Liver (tissue), 9 donors: ENCODE results near the gene NMB. TPM values are rescaled to one million over a fixed set of nuclear protein-coding genes. Genes with fewer than 3 reads are reported as not detected.
A peak's percentile ranks its signal among the peaks of the same experiment; 100 is the strongest.

Source experiments
- DNase-seq: peaks from one replicate; pipeline ENCODE4 v3.0.0-alpha.2; 2017; ENCODE audit warnings: low spot score
- H3K27ac ChIP-seq, 2 donors: one replicate each; pipeline ENCODE4 v1.7.0; 2013; ENCODE audit warnings: inconsistent platforms in 2 of 2, low read length in 2 of 2, control low read depth in 1 of 2, low read depth in 1 of 2, mild to moderate bottlenecking in 1 of 2
- H3K27me3 ChIP-seq, 4 donors: one replicate each; pipeline versions ENCODE4 v1.6.1 to v1.7.0; 2013; ENCODE audit warnings: low read length in 3 of 4, inconsistent platforms in 1 of 4, mild to moderate bottlenecking in 1 of 4, moderate library complexity in 1 of 4; ENCODE audit not compliant: control insufficient read depth in 4 of 4, insufficient read depth in 4 of 4
- H3K36me3 ChIP-seq, 4 donors: one replicate each; pipeline versions ENCODE4 v1.6.1 to v1.7.0; 2013; ENCODE audit warnings: low read length in 3 of 4, mild to moderate bottlenecking in 3 of 4, low read depth in 1 of 4, moderate library complexity in 1 of 4; ENCODE audit not compliant: control insufficient read depth in 4 of 4, insufficient read depth in 3 of 4
- H3K4me1 ChIP-seq, 4 donors: one replicate each; pipeline versions ENCODE4 v1.6.1 to v1.7.0; 2013; ENCODE audit warnings: low read length in 3 of 4, mild to moderate bottlenecking in 3 of 4, moderate library complexity in 1 of 4; ENCODE audit not compliant: control insufficient read depth in 4 of 4, insufficient read depth in 4 of 4
- H3K4me3 ChIP-seq, 3 donors: one replicate each; pipeline versions ENCODE4 v1.6.1 to v1.7.0; 2013; ENCODE audit warnings: low read length in 3 of 3, control low read depth in 1 of 3, low read depth in 1 of 3, mild to moderate bottlenecking in 1 of 3
- H3K9ac ChIP-seq, 2 donors: one replicate each; pipeline ENCODE4 v1.7.0; 2013; ENCODE audit warnings: low read length in 2 of 2, mild to moderate bottlenecking in 2 of 2, moderate library complexity in 2 of 2, control low read depth in 1 of 2, low read depth in 1 of 2
- H3K9me3 ChIP-seq, 4 donors: one replicate each; pipeline versions ENCODE4 v1.6.1 to v1.7.0; 2013; ENCODE audit warnings: low read length in 3 of 4; ENCODE audit not compliant: control insufficient read depth in 4 of 4
- EGR1 ChIP-seq, 2 donors: IDR thresholded peaks; 2 replicates each; pipeline ENCODE4 v1.6.1; 2016 to 2018; ENCODE audit warnings: antibody characterized with exemption in 2 of 2, low read depth in 2 of 2
- FOXA1 ChIP-seq: IDR thresholded peaks from 2 replicates; pipeline ENCODE4 v1.6.1; 2016; ENCODE audit warnings: antibody characterized with exemption
- FOXA2 ChIP-seq: IDR thresholded peaks from 2 replicates; pipeline ENCODE4 v1.6.1; 2016; ENCODE audit warnings: antibody characterized with exemption
- GABPA ChIP-seq, 2 donors: IDR thresholded peaks in 1 of 2; conservative IDR thresholded peaks in 1 of 2; 2 replicates each; pipeline ENCODE4 v1.6.1; 2016; ENCODE audit warnings: antibody characterized with exemption in 2 of 2, mild to moderate bottlenecking in 1 of 2, moderate library complexity in 1 of 2
- HNF4A ChIP-seq, 2 donors: conservative IDR thresholded peaks; 2 replicates each; pipeline ENCODE4 v1.6.1; 2016; ENCODE audit warnings: antibody characterized with exemption in 2 of 2, mild to moderate bottlenecking in 2 of 2
- HNF4G ChIP-seq: IDR thresholded peaks from 2 replicates; pipeline ENCODE4 v1.6.1; 2016; ENCODE audit warnings: antibody characterized with exemption
- JUND ChIP-seq, 2 donors: IDR thresholded peaks; 2 replicates each; pipeline ENCODE4 v1.6.1; 2016; ENCODE audit warnings: antibody characterized with exemption in 2 of 2
- NR2F2 ChIP-seq: IDR thresholded peaks from 2 replicates; pipeline ENCODE4 v1.6.1; 2016; ENCODE audit warnings: antibody characterized with exemption
- RAD21 ChIP-seq, 2 donors: IDR thresholded peaks; 2 replicates each; pipeline ENCODE4 v1.6.1; 2016; ENCODE audit warnings: antibody characterized with exemption in 2 of 2, mild to moderate bottlenecking in 2 of 2
- RXRA ChIP-seq, 2 donors: IDR thresholded peaks; 2 replicates each; pipeline ENCODE4 v1.6.1; 2017 to 2018; ENCODE audit warnings: antibody characterized with exemption in 2 of 2, mild to moderate bottlenecking in 1 of 2
- SP1 ChIP-seq: IDR thresholded peaks from 2 replicates; pipeline ENCODE4 v1.6.1; 2018; ENCODE audit warnings: antibody characterized with exemption, mild to moderate bottlenecking
- TAF1 ChIP-seq: conservative IDR thresholded peaks from 2 replicates; pipeline ENCODE4 v1.6.1; 2016; ENCODE audit warnings: antibody characterized with exemption, mild to moderate bottlenecking
- YY1 ChIP-seq: IDR thresholded peaks from 2 replicates; pipeline ENCODE4 v1.6.1; 2016; ENCODE audit warnings: antibody characterized with exemption, mild to moderate bottlenecking
- WGBS: extraction: QIAGEN DNeasy Blood & Tissue Kit; methylation state at CpG from one replicate; pipeline ENCODE4 v1.1.7; 2013; 5-methylcytosine and 5-hydroxymethylcytosine counted together
- polyA plus RNA-seq, 2 donors: library from polyadenylated mRNA; stranded (reverse) in 1 of 2; unstranded in 1 of 2; fragments of 200-250 nt in 1 of 2; fragments of >200 nt in 1 of 2; fragmentation: Nextera tagmentation in 1 of 2; extraction: Ambion mirVana in 1 of 2; gene quantifications; one replicate each; pipeline versions ENCODE4 v1.2.1 to v1.2.3, GENCODE V29; 2013 to 2015
- total RNA-seq, 2 donors: library from RNA; depleted of rRNA; stranded (reverse); fragments of >200 nt; gene quantifications; one replicate each; pipeline ENCODE4 v1.2.3, GENCODE V29; 2014
- TF ChIP-seq, protein P1 (sequence below): fragments of 150-350 bp; IDR thresholded peaks from 2 replicates; pipeline ENCODE4 v1.5.1; 2017; ENCODE audit warnings: improper control_type of control experiment, low read depth, low read length; ENCODE audit not compliant: missing input control
- TF ChIP-seq, protein P2 (sequence below): IDR thresholded peaks from 2 replicates; pipeline ENCODE4 v1.6.1; 2016; ENCODE audit warnings: antibody characterized with exemption
- TF ChIP-seq, protein P3 (sequence below): IDR thresholded peaks from 2 replicates; pipeline ENCODE4 v1.6.1; 2016; ENCODE audit warnings: antibody characterized with exemption
- TF ChIP-seq, protein P4 (sequence below): IDR thresholded peaks from 2 replicates; pipeline ENCODE4 v1.6.1; 2016; ENCODE audit warnings: antibody characterized with exemption
- TF ChIP-seq, protein P5 (sequence below): IDR thresholded peaks from 2 replicates; pipeline ENCODE4 v1.6.1; 2016; ENCODE audit warnings: antibody characterized with exemption, mild to moderate bottlenecking
- donor health status: healthy.
- donor health status: healthy.
- donor health status: healthy.
- donor health status: healthy.
- donor health status: healthy.

NMB gene
- total and polyA plus RNA-seq, 4 donors = 0.59 to 1.8 (median 1.1) TPM

DNA sequence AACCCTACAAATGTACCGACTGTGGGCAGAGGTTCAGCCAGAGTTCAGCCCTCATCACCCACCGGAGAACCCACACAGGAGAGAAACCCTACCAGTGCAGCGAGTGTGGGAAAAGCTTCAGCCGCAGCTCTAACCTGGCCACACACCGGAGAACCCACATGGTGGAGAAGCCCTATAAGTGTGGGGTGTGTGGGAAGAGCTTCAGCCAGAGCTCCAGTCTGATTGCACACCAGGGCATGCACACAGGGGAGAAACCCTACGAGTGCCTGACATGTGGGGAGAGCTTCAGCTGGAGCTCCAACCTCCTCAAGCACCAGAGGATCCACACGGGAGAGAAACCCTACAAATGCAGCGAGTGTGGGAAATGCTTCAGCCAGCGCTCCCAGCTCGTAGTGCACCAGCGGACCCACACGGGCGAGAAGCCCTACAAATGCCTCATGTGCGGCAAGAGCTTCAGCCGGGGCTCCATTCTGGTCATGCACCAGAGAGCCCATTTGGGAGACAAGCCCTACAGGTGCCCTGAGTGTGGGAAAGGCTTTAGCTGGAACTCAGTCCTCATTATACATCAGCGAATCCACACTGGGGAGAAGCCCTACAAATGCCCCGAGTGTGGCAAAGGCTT lies 36.5 kb downstream of the NMB start:
- Histone ChIP-seq H3K4me3 (peak overlapping the region in 2 of 3 donors; percentile 1 to 15), H3K4me1 (peaks cover 0 to 2% (median under 1%) of the 10 kb centered on the region in 4 donors), H3K9me3 (peaks cover 11 to 17% (median 15%) of the 10 kb centered on the region in 4 donors), H3K27me3 (no peaks in the 10 kb centered on the region), H3K9ac (no peak overlapping the region), H3K36me3 (peaks cover 8 to 30% (median 23%) of the 10 kb centered on the region in 4 donors), H3K27ac (no peak overlapping the region)
- WGBS = 99% methylated on average over 17 of the region's 17 CpGs
- DNase-seq = no peak
- TF ChIP-seq EGR1 (IDR thresholded peaks at IDR 0.05; ENCODE audit: low read depth in 2 of 2) (no peak), TAF1 (no peak), RXRA (IDR thresholded peaks at IDR 0.05) (no peak), HNF4G (no peak), JUND (IDR thresholded peaks at IDR 0.05) (no peak), HNF4A (conservative IDR thresholded peaks at IDR 0.05) (no peak), FOXA2 (no peak), SP1 (no peak), YY1 (no peak), GABPA (IDR thresholded peaks at IDR 0.05 in 1 of 2, conservative IDR thresholded peaks at IDR 0.05 in 1 of 2) (no peak), NR2F2 (no peak), RAD21 (IDR thresholded peaks at IDR 0.05) (no peak), FOXA1 (no peak)
- TF ChIP-seq, protein P1, sequence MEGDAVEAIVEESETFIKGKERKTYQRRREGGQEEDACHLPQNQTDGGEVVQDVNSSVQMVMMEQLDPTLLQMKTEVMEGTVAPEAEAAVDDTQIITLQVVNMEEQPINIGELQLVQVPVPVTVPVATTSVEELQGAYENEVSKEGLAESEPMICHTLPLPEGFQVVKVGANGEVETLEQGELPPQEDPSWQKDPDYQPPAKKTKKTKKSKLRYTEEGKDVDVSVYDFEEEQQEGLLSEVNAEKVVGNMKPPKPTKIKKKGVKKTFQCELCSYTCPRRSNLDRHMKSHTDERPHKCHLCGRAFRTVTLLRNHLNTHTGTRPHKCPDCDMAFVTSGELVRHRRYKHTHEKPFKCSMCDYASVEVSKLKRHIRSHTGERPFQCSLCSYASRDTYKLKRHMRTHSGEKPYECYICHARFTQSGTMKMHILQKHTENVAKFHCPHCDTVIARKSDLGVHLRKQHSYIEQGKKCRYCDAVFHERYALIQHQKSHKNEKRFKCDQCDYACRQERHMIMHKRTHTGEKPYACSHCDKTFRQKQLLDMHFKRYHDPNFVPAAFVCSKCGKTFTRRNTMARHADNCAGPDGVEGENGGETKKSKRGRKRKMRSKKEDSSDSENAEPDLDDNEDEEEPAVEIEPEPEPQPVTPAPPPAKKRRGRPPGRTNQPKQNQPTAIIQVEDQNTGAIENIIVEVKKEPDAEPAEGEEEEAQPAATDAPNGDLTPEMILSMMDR = no peak
- TF ChIP-seq, protein P2, sequence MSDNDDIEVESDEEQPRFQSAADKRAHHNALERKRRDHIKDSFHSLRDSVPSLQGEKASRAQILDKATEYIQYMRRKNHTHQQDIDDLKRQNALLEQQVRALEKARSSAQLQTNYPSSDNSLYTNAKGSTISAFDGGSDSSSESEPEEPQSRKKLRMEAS = no peak
- TF ChIP-seq, protein P3, sequence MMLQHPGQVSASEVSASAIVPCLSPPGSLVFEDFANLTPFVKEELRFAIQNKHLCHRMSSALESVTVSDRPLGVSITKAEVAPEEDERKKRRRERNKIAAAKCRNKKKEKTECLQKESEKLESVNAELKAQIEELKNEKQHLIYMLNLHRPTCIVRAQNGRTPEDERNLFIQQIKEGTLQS = no peak
- TF ChIP-seq, protein P4, sequence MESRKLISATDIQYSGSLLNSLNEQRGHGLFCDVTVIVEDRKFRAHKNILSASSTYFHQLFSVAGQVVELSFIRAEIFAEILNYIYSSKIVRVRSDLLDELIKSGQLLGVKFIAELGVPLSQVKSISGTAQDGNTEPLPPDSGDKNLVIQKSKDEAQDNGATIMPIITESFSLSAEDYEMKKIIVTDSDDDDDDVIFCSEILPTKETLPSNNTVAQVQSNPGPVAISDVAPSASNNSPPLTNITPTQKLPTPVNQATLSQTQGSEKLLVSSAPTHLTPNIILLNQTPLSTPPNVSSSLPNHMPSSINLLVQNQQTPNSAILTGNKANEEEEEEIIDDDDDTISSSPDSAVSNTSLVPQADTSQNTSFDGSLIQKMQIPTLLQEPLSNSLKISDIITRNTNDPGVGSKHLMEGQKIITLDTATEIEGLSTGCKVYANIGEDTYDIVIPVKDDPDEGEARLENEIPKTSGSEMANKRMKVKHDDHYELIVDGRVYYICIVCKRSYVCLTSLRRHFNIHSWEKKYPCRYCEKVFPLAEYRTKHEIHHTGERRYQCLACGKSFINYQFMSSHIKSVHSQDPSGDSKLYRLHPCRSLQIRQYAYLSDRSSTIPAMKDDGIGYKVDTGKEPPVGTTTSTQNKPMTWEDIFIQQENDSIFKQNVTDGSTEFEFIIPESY = no peak
- TF ChIP-seq, protein P5, sequence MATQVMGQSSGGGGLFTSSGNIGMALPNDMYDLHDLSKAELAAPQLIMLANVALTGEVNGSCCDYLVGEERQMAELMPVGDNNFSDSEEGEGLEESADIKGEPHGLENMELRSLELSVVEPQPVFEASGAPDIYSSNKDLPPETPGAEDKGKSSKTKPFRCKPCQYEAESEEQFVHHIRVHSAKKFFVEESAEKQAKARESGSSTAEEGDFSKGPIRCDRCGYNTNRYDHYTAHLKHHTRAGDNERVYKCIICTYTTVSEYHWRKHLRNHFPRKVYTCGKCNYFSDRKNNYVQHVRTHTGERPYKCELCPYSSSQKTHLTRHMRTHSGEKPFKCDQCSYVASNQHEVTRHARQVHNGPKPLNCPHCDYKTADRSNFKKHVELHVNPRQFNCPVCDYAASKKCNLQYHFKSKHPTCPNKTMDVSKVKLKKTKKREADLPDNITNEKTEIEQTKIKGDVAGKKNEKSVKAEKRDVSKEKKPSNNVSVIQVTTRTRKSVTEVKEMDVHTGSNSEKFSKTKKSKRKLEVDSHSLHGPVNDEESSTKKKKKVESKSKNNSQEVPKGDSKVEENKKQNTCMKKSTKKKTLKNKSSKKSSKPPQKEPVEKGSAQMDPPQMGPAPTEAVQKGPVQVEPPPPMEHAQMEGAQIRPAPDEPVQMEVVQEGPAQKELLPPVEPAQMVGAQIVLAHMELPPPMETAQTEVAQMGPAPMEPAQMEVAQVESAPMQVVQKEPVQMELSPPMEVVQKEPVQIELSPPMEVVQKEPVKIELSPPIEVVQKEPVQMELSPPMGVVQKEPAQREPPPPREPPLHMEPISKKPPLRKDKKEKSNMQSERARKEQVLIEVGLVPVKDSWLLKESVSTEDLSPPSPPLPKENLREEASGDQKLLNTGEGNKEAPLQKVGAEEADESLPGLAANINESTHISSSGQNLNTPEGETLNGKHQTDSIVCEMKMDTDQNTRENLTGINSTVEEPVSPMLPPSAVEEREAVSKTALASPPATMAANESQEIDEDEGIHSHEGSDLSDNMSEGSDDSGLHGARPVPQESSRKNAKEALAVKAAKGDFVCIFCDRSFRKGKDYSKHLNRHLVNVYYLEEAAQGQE = no peak
